ENCODE results near the gene SLC35F1.

GRCh38 chr6:117955684-117956256, 48.7 kb downstream of the SLC35F1 start:
- TF ChIP-seq, protein P1, sequence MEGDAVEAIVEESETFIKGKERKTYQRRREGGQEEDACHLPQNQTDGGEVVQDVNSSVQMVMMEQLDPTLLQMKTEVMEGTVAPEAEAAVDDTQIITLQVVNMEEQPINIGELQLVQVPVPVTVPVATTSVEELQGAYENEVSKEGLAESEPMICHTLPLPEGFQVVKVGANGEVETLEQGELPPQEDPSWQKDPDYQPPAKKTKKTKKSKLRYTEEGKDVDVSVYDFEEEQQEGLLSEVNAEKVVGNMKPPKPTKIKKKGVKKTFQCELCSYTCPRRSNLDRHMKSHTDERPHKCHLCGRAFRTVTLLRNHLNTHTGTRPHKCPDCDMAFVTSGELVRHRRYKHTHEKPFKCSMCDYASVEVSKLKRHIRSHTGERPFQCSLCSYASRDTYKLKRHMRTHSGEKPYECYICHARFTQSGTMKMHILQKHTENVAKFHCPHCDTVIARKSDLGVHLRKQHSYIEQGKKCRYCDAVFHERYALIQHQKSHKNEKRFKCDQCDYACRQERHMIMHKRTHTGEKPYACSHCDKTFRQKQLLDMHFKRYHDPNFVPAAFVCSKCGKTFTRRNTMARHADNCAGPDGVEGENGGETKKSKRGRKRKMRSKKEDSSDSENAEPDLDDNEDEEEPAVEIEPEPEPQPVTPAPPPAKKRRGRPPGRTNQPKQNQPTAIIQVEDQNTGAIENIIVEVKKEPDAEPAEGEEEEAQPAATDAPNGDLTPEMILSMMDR (IDR thresholded peaks at IDR 0.05; ENCODE audit: borderline replicate concordance, extremely low read depth, low read length, poor library complexity, severe bottlenecking), result no peak
- no peak for TF ChIP-seq EZH2 (IDR thresholded peaks at IDR 0.05; ENCODE audit: borderline replicate concordance, low read depth, low read length, severe bottlenecking)
